Endothelial cell of umbilical vein (primary cell): Measurements from ENCODE around the gene B4GALNT3.
"Not testable (repeated sequence)": the region's sequence is repeated elsewhere in the genome, so short reads cannot be mapped to it uniquely, and the experiment has no call there.

Source experiments
- CTCF ChIP-seq, 2 donors: IDR thresholded peaks; 1 replicate in 1 of 2; 2 replicates in 1 of 2; pipeline ENCODE4 v1.5.1; 2011; ENCODE audit warnings: low read length in 2 of 2, mild to moderate bottlenecking in 2 of 2, moderate library complexity in 2 of 2, control low read depth in 1 of 2, inconsistent platforms in 1 of 2, low read depth in 1 of 2; ENCODE audit not compliant: insufficient read depth in 1 of 2; ENCODE audit errors: extremely low read depth in 1 of 2
- EZH2 ChIP-seq: IDR thresholded peaks from 2 replicates; pipeline ENCODE4 v1.6.1; 2012; ENCODE audit warnings: borderline replicate concordance, low read depth, mild to moderate bottlenecking, moderate library complexity, low read length, inconsistent platforms; ENCODE audit not compliant: severe bottlenecking
- JUN ChIP-seq: IDR thresholded peaks from 2 replicates; pipeline ENCODE4 v1.6.1; 2011; ENCODE audit warnings: borderline replicate concordance, low read depth; ENCODE audit not compliant: insufficient read length, insufficient read depth
- POLR2A ChIP-seq: IDR thresholded peaks from 2 replicates; pipeline ENCODE4 v1.6.1; 2012; ENCODE audit warnings: low read depth, mild to moderate bottlenecking, control low read depth, low read length
- POLR2AphosphoS5 ChIP-seq: IDR thresholded peaks from 2 replicates; pipeline ENCODE4 v1.6.1; 2012; ENCODE audit warnings: low read depth, mild to moderate bottlenecking, control low read depth, low read length, moderate library complexity; ENCODE audit not compliant: insufficient read depth

GRCh38 chr12:577994-578747 lies 118.4 kb downstream of the B4GALNT3 start:
- not testable (repeated sequence) for TF ChIP-seq JUN; CTCF (IDR thresholded peaks at IDR 0.05; ENCODE audit: extremely low read depth in 1 of 2, insufficient read depth in 1 of 2, low read depth in 1 of 2, low read length in 2 of 2); POLR2A; EZH2; POLR2AphosphoS5
